ENCODE data around the gene FUZ.
A peak's percentile ranks its signal among the peaks of the same experiment; 100 is the strongest.

The FUZ gene

DNA sequence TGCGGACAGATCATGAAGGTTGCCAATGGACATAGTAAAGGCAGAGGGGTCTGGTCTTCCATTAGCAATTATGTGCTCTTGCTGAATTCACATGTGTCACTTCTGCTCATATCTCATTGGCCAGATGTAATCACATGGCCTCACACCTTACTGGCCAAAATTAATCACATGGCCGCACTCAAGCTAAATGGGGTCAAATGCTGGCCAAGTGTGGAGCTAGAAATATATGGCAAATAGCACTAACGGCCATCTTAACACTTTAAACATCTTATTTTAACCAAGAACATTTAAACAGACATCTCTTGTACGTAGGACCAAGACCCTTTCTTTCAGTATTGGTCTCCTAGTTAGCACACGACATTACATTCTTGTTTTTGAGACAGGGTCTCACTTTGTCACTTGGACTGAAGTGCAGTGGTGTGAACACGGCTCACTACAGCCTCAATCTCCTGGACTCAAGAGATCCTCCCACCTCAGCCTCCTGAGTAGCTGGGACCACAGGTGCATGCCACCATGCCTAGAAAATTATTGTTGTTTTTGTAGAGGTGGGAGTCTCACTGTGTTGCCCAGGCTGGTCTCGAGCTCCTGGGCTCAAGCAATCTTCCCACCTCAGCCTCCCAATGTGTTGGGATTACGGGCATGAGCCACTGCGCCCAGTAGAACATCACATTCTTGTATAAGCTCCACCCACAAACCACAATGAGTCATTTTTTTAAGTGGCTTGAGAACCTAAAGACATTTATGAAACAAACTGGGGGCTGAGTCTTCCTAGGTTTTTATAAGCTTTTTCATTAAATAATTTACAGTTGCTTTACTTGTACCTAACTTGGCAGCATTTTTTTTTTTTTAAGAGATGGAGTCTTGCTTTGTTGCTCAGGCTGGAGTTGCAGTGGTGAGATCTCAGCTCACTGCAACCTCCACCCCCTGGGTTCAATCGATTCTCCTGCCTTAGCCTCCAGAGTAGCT is 34.9 kb upstream of the FUZ start:
- no peak for TF ChIP-seq EGR1 (IDR thresholded peaks at IDR 0.05)
- no peak for TF ChIP-seq YY1 (IDR thresholded peaks at IDR 0.05; ENCODE audit: low read depth)
- TF ChIP-seq, protein P1, sequence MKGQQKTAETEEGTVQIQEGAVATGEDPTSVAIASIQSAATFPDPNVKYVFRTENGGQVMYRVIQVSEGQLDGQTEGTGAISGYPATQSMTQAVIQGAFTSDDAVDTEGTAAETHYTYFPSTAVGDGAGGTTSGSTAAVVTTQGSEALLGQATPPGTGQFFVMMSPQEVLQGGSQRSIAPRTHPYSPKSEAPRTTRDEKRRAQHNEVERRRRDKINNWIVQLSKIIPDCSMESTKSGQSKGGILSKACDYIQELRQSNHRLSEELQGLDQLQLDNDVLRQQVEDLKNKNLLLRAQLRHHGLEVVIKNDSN (IDR thresholded peaks at IDR 0.05): peak; percentile 79
- TF ChIP-seq, protein P2, sequence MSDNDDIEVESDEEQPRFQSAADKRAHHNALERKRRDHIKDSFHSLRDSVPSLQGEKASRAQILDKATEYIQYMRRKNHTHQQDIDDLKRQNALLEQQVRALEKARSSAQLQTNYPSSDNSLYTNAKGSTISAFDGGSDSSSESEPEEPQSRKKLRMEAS (IDR thresholded peaks at IDR 0.05): peak; percentile 12
- TF ChIP-seq TCF12 (IDR thresholded peaks at IDR 0.05; ENCODE audit: low read depth): no peak

DNA sequence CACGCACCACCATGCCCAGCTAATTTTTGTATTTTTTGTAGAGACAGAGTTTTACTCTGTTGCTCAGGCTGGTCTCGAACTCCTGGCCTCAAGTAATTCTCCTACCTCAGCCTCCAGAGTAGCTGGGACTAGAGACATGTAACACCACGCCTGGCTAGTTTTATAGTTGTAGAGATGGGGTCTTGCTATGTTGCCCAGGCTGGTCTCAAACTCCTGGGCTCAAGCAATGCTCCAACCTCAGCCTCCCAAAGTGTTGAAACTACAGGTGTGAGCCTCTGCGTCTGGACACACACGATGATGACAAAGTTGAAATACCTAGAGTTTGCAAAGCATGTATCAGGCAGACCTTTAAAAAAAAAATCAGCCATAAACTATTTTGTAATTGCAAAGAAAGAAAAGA is 33.3 kb upstream of the FUZ start:
- TF ChIP-seq CEBPB (IDR thresholded peaks at IDR 0.05) (no peak), TEAD4 (IDR thresholded peaks at IDR 0.05) (no peak), EP300 (IDR thresholded peaks at IDR 0.05; ENCODE audit: borderline replicate concordance) (no peak), FOXM1 (IDR thresholded peaks at IDR 0.05; ENCODE audit: borderline replicate concordance, low read depth) (no peak), YY1 (IDR thresholded peaks at IDR 0.05; ENCODE audit: low read depth) (no peak)
- TF ChIP-seq, protein P2 (IDR thresholded peaks at IDR 0.05): no peak

DNA sequence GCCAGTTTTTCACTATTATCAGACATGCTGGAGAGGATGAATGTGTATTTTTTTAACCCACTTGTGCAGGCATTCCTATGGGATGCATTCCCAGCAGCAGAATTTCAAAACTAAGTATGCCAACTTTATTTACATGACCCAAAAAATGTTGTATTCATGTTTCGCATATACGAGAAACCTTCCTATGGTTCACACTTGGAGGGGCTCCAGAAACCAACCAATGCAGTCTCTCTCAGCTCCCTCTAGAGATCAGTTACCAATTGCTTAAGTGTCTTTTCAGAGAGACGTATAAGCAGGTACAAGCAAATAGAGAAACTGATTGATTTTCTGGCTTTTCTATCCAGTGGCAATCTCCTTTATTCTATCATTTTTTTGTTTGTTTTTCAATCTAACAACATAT is 32.3 kb upstream of the FUZ start:
- no peak for TF ChIP-seq ZBTB7A (IDR thresholded peaks at IDR 0.05; ENCODE audit: low read depth)
- TF ChIP-seq CEBPB (IDR thresholded peaks at IDR 0.05): no peak
- TF ChIP-seq FOXM1 (IDR thresholded peaks at IDR 0.05; ENCODE audit: borderline replicate concordance, low read depth): no peak
- no peak for TF ChIP-seq TCF12 (IDR thresholded peaks at IDR 0.05; ENCODE audit: low read depth)
- TF ChIP-seq NFIC (IDR thresholded peaks at IDR 0.05): no peak
- TF ChIP-seq EGR1 (IDR thresholded peaks at IDR 0.05): no peak
- TF ChIP-seq CREB1 (IDR thresholded peaks at IDR 0.05; ENCODE audit: low read depth): no peak
- TF ChIP-seq YY1 (IDR thresholded peaks at IDR 0.05; ENCODE audit: low read depth): no peak
- no peak for TF ChIP-seq RAD21 (IDR thresholded peaks at IDR 0.05; ENCODE audit: low read depth)
- TF ChIP-seq, protein P1 (IDR thresholded peaks at IDR 0.05): no peak
- TF ChIP-seq, protein P3, sequence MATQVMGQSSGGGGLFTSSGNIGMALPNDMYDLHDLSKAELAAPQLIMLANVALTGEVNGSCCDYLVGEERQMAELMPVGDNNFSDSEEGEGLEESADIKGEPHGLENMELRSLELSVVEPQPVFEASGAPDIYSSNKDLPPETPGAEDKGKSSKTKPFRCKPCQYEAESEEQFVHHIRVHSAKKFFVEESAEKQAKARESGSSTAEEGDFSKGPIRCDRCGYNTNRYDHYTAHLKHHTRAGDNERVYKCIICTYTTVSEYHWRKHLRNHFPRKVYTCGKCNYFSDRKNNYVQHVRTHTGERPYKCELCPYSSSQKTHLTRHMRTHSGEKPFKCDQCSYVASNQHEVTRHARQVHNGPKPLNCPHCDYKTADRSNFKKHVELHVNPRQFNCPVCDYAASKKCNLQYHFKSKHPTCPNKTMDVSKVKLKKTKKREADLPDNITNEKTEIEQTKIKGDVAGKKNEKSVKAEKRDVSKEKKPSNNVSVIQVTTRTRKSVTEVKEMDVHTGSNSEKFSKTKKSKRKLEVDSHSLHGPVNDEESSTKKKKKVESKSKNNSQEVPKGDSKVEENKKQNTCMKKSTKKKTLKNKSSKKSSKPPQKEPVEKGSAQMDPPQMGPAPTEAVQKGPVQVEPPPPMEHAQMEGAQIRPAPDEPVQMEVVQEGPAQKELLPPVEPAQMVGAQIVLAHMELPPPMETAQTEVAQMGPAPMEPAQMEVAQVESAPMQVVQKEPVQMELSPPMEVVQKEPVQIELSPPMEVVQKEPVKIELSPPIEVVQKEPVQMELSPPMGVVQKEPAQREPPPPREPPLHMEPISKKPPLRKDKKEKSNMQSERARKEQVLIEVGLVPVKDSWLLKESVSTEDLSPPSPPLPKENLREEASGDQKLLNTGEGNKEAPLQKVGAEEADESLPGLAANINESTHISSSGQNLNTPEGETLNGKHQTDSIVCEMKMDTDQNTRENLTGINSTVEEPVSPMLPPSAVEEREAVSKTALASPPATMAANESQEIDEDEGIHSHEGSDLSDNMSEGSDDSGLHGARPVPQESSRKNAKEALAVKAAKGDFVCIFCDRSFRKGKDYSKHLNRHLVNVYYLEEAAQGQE (IDR thresholded peaks at IDR 0.05; ENCODE audit: low read depth): no peak

DNA sequence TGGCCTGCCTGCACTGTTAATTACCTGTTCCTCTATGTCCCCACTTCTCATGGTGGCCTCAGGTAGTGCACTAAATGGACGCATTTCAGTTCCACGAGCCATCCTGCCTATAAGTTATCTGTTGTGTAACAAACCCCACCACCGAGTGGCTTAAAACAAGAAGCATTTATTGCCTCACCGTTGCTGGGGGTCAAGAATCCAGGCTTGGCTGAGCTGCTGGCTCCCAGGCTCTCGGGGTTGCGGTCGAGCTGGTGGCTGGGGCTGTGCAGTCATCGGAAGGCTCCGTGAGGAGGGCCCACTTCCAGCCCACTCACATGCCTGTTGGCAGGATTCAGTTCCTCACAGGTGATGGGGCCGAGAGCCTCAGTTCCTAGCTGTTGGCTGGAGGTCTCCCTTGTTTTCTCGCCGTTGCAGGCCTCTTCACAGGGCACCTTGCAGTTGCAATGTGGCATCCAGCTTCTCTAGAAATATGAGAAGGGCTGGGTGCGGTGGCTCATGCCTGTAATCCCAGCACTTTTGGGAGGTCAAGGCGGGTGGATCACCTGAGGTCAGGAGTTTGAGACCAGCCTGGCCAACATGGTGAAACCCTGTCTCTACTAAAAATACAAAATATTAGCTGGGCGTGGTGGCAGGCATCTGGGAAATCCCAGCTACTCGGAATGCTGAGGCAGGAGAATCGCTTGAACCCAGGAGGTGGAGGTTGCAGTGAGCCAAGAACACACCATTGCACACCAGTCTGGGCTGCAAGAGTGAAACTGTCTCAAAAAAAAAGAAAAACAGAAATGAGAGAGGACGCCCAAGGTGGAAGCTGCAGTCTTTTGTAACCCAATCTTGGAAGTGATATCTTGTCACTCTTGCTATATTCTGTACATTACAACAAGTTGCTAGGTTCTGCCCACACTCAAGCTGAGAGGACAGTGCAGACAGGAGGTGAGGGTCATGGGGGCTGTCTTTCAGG is 31.3 kb upstream of the FUZ start:
- TF ChIP-seq, protein P1 (IDR thresholded peaks at IDR 0.05): no peak
- no peak for TF ChIP-seq FOXM1 (IDR thresholded peaks at IDR 0.05; ENCODE audit: borderline replicate concordance, low read depth)
- TF ChIP-seq TEAD4 (IDR thresholded peaks at IDR 0.05): no peak
- TF ChIP-seq TAF1 (IDR thresholded peaks at IDR 0.05; ENCODE audit: low read depth): no peak
- no peak for TF ChIP-seq CREB1 (IDR thresholded peaks at IDR 0.05; ENCODE audit: low read depth)
- no peak for TF ChIP-seq EGR1 (IDR thresholded peaks at IDR 0.05)
- TF ChIP-seq RAD21 (IDR thresholded peaks at IDR 0.05; ENCODE audit: low read depth): no peak
- TF ChIP-seq, protein P2 (IDR thresholded peaks at IDR 0.05): no peak
- TF ChIP-seq TCF12 (IDR thresholded peaks at IDR 0.05; ENCODE audit: low read depth): no peak
- no peak for TF ChIP-seq CEBPB (IDR thresholded peaks at IDR 0.05)
- TF ChIP-seq, protein P3 (IDR thresholded peaks at IDR 0.05; ENCODE audit: low read depth): no peak
- TF ChIP-seq EP300 (IDR thresholded peaks at IDR 0.05; ENCODE audit: borderline replicate concordance): no peak
- no peak for TF ChIP-seq NFIC (IDR thresholded peaks at IDR 0.05)
- no peak for TF ChIP-seq YY1 (IDR thresholded peaks at IDR 0.05; ENCODE audit: low read depth)
- no peak for TF ChIP-seq ZBTB7A (IDR thresholded peaks at IDR 0.05; ENCODE audit: low read depth)
